HEK293 (cell line): Measurements from ENCODE around the gene CFAP119.

ENCODE experiments used
- BCL11A ChIP-seq: fragments of 450-650 bp; formaldehyde crosslinking; IDR thresholded peaks from 2 replicates; pipeline ENCODE4 v1.5.1; 2016; ENCODE audit warnings: low read depth, missing biosample characterization, missing genetic modification characterization
- GLI2 ChIP-seq: fragments of 450-650 bp; formaldehyde crosslinking; IDR thresholded peaks from 2 replicates; pipeline ENCODE4; 2017; ENCODE audit warnings: missing biosample characterization, missing genetic modification characterization, low read depth, borderline replicate concordance
- GLIS1 ChIP-seq: fragments of 450-650 bp; formaldehyde crosslinking; IDR thresholded peaks from 2 replicates; pipeline ENCODE4 v1.5.1; 2016; ENCODE audit warnings: missing biosample characterization, missing genetic modification characterization
- IKZF3 ChIP-seq: fragments of 450-650 bp; IDR thresholded peaks from 2 replicates; pipeline ENCODE4 v1.5.0; 2018; ENCODE audit warnings: missing biosample characterization, mild to moderate bottlenecking, missing genetic modification characterization, moderate library complexity
- INSM2 ChIP-seq: fragments of 450-650 bp; formaldehyde crosslinking; IDR thresholded peaks from 2 replicates; pipeline ENCODE4 v1.5.1; 2016; ENCODE audit warnings: missing biosample characterization, missing genetic modification characterization
- REPIN1 ChIP-seq: fragments of 450-650 bp; formaldehyde crosslinking; IDR thresholded peaks from 2 replicates; pipeline ENCODE4 v1.5.1; 2017; ENCODE audit warnings: missing biosample characterization, missing genetic modification characterization, low read depth
- SP3 ChIP-seq: fragments of 450-650 bp; formaldehyde crosslinking; IDR thresholded peaks from 2 replicates; pipeline ENCODE4 v1.5.1; 2016; ENCODE audit warnings: missing biosample characterization, missing genetic modification characterization
- TCF7L2 ChIP-seq: IDR thresholded peaks from 2 replicates; pipeline ENCODE4 v1.6.1; 2011; ENCODE audit warnings: low read depth, mild to moderate bottlenecking, inconsistent platforms, low read length, moderate library complexity, borderline replicate concordance
- ZBTB17 ChIP-seq: fragments of 450-650 bp; formaldehyde crosslinking; IDR thresholded peaks from 2 replicates; pipeline ENCODE4 v1.5.1; 2016; ENCODE audit warnings: missing biosample characterization, missing genetic modification characterization
- ZBTB21 ChIP-seq: fragments of 450-650 bp; formaldehyde crosslinking; IDR thresholded peaks from 2 replicates; pipeline ENCODE4 v1.5.1; 2017; ENCODE audit warnings: missing biosample characterization, missing genetic modification characterization
- ZBTB6 ChIP-seq: fragments of 450-650 bp; formaldehyde crosslinking; IDR thresholded peaks from 2 replicates; pipeline ENCODE4 v1.5.1; 2017; ENCODE audit warnings: missing biosample characterization, missing genetic modification characterization
- ZNF133 ChIP-seq: fragments of 450-650 bp; formaldehyde crosslinking; IDR thresholded peaks from 2 replicates; pipeline ENCODE4 v1.5.1; 2016; ENCODE audit warnings: missing biosample characterization, missing genetic modification characterization
- ZNF2 ChIP-seq: fragments of 450-650 bp; formaldehyde crosslinking; IDR thresholded peaks from 2 replicates; pipeline ENCODE4 v1.5.1; 2016; ENCODE audit warnings: missing biosample characterization, missing genetic modification characterization
- ZNF248 ChIP-seq: fragments of 450-650 bp; formaldehyde crosslinking; IDR thresholded peaks from 2 replicates; pipeline ENCODE4 v1.5.1; 2017; ENCODE audit warnings: missing biosample characterization, missing genetic modification characterization
- ZNF341 ChIP-seq: fragments of 450-650 bp; formaldehyde crosslinking; IDR thresholded peaks from 2 replicates; pipeline ENCODE4; 2016; ENCODE audit warnings: low read depth, missing biosample characterization, missing genetic modification characterization
- ZNF394 ChIP-seq: fragments of 450-650 bp; formaldehyde crosslinking; IDR thresholded peaks from 2 replicates; pipeline ENCODE4 v1.5.1; 2016; ENCODE audit warnings: missing biosample characterization, missing genetic modification characterization, mild to moderate bottlenecking, moderate library complexity, borderline replicate concordance
- ZNF404 ChIP-seq: fragments of 450-650 bp; formaldehyde crosslinking; IDR thresholded peaks from 2 replicates; pipeline ENCODE4 v1.5.1; 2017; ENCODE audit warnings: missing biosample characterization, missing genetic modification characterization
- ZNF416 ChIP-seq: fragments of 450-650 bp; formaldehyde crosslinking; IDR thresholded peaks from 2 replicates; pipeline ENCODE4 v1.5.1; 2016; ENCODE audit warnings: missing biosample characterization, missing genetic modification characterization
- ZNF433 ChIP-seq: fragments of 450-650 bp; formaldehyde crosslinking; IDR thresholded peaks from 2 replicates; pipeline ENCODE4 v1.5.1; 2016; ENCODE audit warnings: missing biosample characterization, missing genetic modification characterization, low read depth
- ZNF510 ChIP-seq: fragments of 450-650 bp; formaldehyde crosslinking; IDR thresholded peaks from 2 replicates; pipeline ENCODE4 v1.5.1; 2018; ENCODE audit warnings: mild to moderate bottlenecking, missing genetic modification characterization, missing biosample characterization; ENCODE audit not compliant: insufficient replicate concordance
- ZNF544 ChIP-seq: fragments of 450-650 bp; formaldehyde crosslinking; IDR thresholded peaks from 2 replicates; pipeline ENCODE4 v1.5.0; 2017; ENCODE audit warnings: missing biosample characterization, missing genetic modification characterization
- ZNF571 ChIP-seq: fragments of 450-650 bp; formaldehyde crosslinking; IDR thresholded peaks from 2 replicates; pipeline ENCODE4 v1.5.0; 2017; ENCODE audit warnings: missing biosample characterization, missing genetic modification characterization
- ZNF629 ChIP-seq: fragments of 450-650 bp; formaldehyde crosslinking; IDR thresholded peaks from 2 replicates; pipeline ENCODE4 v1.5.1; 2017; ENCODE audit warnings: missing biosample characterization, missing genetic modification characterization
- ZNF664 ChIP-seq: fragments of 450-650 bp; formaldehyde crosslinking; IDR thresholded peaks from 2 replicates; pipeline ENCODE4 v1.5.1; 2016; ENCODE audit warnings: missing biosample characterization, missing genetic modification characterization
- ZNF76 ChIP-seq: fragments of 450-650 bp; formaldehyde crosslinking; IDR thresholded peaks from 2 replicates; pipeline ENCODE4; 2016; ENCODE audit warnings: low read depth, missing biosample characterization, missing genetic modification characterization, borderline replicate concordance
- ZXDB ChIP-seq: fragments of 450-650 bp; formaldehyde crosslinking; IDR thresholded peaks from 2 replicates; pipeline ENCODE4 v1.5.1; 2016; ENCODE audit warnings: missing biosample characterization, missing genetic modification characterization
- TF ChIP-seq, protein P1 (sequence below): fragments of 450-650 bp; formaldehyde crosslinking; IDR thresholded peaks from 2 replicates; pipeline ENCODE4 v1.5.1; 2016; ENCODE audit warnings: missing biosample characterization, missing genetic modification characterization
- TF ChIP-seq, protein P2 (sequence below): fragments of 450-650 bp; formaldehyde crosslinking; IDR thresholded peaks from 2 replicates; pipeline ENCODE4 v1.5.1; 2016; ENCODE audit warnings: missing biosample characterization, missing genetic modification characterization
- TF ChIP-seq, protein P3 (sequence below): fragments of 450-650 bp; formaldehyde crosslinking; IDR thresholded peaks from 2 replicates; pipeline ENCODE4 v1.5.0; 2017; ENCODE audit warnings: missing biosample characterization, missing genetic modification characterization, borderline replicate concordance

The CFAP119 gene

DNA sequence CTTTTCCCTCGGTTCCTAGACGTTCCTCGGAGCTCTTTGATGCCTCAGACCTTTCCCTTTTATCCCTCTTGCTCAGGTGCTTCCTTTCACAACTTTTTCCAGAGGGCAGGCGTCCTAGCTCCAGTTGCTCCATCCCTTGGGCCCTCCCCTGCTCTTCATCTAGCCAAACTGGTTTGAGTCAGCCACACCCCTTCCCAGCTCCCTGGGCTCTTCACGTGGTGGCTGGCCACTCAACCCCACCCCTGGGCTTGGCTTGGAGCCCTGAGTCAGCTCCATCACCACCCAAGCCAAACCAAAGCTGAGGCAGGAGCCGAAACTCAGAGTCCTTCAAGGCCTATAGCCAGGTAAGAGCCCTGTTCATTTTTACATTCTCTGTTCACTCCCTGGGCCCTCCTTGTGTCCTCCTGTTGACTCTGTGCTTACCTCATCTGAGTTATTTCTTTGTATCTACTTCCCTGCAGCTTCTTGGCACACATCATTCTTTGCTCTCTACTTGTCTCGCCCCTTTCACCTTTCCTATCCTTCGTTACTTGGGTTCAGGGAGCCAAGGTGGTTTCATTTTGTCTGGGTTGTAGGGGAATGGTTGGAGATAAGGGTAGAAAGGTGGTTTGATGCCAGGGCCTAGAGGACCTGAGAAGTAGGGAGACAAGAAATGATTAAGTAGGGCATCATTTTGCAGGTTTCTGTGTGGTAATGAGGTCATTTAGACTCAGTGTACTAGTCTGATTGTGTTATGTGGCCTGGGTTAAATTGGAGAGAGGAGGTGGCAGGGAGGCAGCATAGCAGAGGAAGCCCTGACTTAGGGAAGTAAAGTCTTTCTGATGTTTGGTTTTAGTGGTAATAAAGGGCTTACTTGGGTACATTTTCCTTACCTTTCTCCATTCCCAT, 21.3 kb downstream of the CFAP119 start (continued):
- TF ChIP-seq INSM2 (tag by site-specific recombination) = peak; percentile 21; the same call in 1 of the 2 replicates
- peak; percentile 41; the same call in 1 of the 2 replicates for TF ChIP-seq GLIS1 (tag by site-specific recombination)
- TF ChIP-seq ZNF544 (tag by site-specific recombination) = no peak
- peak; percentile 70 for TF ChIP-seq ZNF394 (tag by site-specific recombination)
- no peak for TF ChIP-seq ZNF510 (tag by site-specific recombination)
- TF ChIP-seq ZNF76 (tag by site-specific recombination) = no peak
- TF ChIP-seq ZNF433 (tag by site-specific recombination) = no peak
- no peak for TF ChIP-seq ZNF133 (tag by site-specific recombination)
- TF ChIP-seq ZNF248 (tag by site-specific recombination) = no peak
- peak; percentile 58; the same call in 1 of the 2 replicates for TF ChIP-seq IKZF3 (tag by site-specific recombination)
- TF ChIP-seq ZNF2 = no peak; the same call in 1 of the 2 replicates
- TF ChIP-seq, protein P1, sequence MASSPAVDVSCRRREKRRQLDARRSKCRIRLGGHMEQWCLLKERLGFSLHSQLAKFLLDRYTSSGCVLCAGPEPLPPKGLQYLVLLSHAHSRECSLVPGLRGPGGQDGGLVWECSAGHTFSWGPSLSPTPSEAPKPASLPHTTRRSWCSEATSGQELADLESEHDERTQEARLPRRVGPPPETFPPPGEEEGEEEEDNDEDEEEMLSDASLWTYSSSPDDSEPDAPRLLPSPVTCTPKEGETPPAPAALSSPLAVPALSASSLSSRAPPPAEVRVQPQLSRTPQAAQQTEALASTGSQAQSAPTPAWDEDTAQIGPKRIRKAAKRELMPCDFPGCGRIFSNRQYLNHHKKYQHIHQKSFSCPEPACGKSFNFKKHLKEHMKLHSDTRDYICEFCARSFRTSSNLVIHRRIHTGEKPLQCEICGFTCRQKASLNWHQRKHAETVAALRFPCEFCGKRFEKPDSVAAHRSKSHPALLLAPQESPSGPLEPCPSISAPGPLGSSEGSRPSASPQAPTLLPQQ (tag by site-specific recombination) = 0 out of 2 replicates have a peak, but pooled peaks have one; percentile 16
- no peak for TF ChIP-seq ZNF416 (tag by site-specific recombination)
- TF ChIP-seq ZNF341 (tag by site-specific recombination) = no peak
- no peak for TF ChIP-seq GLI2 (tag by site-specific recombination)
- TF ChIP-seq ZBTB21 = no peak
- TF ChIP-seq ZNF629 (tag by site-specific recombination) = peak; percentile 60; the same call in 1 of the 2 replicates
- TF ChIP-seq ZBTB6 (tag by site-specific recombination) = peak; percentile 96
- peak; percentile 47 for TF ChIP-seq SP3 (tag by site-specific recombination)
- no peak for TF ChIP-seq ZNF571
- TF ChIP-seq, protein P2, sequence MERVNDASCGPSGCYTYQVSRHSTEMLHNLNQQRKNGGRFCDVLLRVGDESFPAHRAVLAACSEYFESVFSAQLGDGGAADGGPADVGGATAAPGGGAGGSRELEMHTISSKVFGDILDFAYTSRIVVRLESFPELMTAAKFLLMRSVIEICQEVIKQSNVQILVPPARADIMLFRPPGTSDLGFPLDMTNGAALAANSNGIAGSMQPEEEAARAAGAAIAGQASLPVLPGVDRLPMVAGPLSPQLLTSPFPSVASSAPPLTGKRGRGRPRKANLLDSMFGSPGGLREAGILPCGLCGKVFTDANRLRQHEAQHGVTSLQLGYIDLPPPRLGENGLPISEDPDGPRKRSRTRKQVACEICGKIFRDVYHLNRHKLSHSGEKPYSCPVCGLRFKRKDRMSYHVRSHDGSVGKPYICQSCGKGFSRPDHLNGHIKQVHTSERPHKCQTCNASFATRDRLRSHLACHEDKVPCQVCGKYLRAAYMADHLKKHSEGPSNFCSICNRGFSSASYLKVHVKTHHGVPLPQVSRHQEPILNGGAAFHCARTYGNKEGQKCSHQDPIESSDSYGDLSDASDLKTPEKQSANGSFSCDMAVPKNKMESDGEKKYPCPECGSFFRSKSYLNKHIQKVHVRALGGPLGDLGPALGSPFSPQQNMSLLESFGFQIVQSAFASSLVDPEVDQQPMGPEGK (tag by site-specific recombination) = peak; percentile 45; the same call in 1 of the 2 replicates
- TF ChIP-seq, protein P3, sequence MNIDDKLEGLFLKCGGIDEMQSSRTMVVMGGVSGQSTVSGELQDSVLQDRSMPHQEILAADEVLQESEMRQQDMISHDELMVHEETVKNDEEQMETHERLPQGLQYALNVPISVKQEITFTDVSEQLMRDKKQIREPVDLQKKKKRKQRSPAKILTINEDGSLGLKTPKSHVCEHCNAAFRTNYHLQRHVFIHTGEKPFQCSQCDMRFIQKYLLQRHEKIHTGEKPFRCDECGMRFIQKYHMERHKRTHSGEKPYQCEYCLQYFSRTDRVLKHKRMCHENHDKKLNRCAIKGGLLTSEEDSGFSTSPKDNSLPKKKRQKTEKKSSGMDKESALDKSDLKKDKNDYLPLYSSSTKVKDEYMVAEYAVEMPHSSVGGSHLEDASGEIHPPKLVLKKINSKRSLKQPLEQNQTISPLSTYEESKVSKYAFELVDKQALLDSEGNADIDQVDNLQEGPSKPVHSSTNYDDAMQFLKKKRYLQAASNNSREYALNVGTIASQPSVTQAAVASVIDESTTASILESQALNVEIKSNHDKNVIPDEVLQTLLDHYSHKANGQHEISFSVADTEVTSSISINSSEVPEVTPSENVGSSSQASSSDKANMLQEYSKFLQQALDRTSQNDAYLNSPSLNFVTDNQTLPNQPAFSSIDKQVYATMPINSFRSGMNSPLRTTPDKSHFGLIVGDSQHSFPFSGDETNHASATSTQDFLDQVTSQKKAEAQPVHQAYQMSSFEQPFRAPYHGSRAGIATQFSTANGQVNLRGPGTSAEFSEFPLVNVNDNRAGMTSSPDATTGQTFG = no peak
- TF ChIP-seq ZXDB (tag by site-specific recombination) = no peak; the same call in 1 of the 2 replicates
- no peak for TF ChIP-seq REPIN1 (tag by site-specific recombination)
- TF ChIP-seq ZNF404 = no peak
- no peak for TF ChIP-seq TCF7L2
- peak; percentile 54 for TF ChIP-seq ZBTB17 (tag by site-specific recombination)
- no peak for TF ChIP-seq BCL11A
- TF ChIP-seq ZNF664 (tag by site-specific recombination) = no peak
